Measurements from ENCODE around the gene MICALL2.
A peak's percentile ranks its signal among the peaks of the same experiment; 100 is the strongest.

The MICALL2 gene

DNA sequence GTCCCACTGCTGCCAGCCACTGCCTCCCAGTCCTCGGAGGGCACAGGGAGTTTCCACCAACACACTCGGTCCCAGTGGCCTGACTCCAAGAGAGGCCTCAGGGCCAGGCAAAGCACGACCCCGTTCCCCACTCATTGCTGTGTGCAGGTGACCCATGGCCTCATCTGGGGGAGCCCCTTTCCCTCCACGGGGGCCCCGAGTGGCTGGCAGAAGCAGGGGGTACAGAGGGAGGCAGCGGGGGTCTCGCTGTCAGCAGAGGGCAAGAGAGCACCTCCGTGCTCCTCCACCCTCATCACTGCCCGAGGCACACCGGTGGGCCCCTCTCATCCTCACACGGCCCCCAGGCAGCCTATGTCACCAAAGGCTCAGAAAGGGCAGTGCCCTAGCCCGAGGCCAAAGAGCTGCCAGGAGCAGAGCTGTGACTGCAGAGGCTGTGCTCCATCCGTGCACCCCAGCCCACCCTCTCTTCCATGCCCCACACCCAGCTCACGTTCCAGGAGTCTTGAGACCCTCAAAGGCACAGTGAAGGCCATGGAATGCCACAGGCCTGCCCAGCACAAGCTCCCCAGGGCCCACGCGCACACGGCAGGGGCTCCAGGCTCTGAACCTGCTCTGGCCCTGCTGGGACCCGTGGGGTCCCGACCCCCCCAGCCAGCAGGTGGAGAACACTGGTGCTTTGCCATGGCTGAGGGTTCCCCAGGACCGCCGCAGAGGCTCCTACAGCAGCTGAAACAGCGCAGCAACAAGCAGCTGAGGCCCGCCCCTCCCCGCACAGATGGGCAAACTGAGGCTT lies 25.9 kb downstream of the MICALL2 start:
- DNase-seq (ENCODE audit: low read depth in 2 of 2), result no peak

DNA sequence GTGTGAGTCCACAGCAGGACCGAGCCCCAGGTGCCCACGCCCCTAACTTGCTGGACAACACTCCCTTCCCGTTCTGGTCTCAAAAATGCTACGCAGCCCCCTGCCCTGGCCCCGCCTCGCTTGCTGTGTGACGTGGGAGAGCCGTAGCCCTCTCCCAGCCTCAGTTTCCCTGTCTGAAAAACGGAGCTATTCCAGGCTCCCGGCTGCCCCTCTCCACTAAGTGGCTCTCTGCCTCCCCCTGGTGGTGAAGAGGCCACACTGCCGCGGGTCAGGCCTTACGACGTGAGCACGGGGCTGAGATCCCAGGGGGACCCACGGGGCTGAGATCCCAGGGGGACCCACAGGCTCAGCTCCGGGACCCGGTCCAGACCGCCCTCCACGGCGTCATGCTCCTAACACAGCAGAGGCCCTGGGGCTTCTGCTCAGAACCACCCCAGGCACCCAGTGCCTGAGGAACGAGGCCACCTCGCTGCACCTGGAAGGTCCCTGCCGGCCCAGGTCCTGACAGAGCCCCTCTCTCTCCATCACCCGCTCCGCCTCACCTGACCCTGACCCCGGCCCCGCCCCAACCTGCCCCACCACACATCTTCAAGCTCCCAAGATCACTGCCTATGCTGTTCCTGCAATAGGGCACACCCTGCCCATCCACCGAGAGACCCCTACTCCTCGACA lies 26.7 kb downstream of the MICALL2 start:
- peak; percentile 47 to 48 for DNase-seq (ENCODE audit: low read depth in 2 of 2)

DNA sequence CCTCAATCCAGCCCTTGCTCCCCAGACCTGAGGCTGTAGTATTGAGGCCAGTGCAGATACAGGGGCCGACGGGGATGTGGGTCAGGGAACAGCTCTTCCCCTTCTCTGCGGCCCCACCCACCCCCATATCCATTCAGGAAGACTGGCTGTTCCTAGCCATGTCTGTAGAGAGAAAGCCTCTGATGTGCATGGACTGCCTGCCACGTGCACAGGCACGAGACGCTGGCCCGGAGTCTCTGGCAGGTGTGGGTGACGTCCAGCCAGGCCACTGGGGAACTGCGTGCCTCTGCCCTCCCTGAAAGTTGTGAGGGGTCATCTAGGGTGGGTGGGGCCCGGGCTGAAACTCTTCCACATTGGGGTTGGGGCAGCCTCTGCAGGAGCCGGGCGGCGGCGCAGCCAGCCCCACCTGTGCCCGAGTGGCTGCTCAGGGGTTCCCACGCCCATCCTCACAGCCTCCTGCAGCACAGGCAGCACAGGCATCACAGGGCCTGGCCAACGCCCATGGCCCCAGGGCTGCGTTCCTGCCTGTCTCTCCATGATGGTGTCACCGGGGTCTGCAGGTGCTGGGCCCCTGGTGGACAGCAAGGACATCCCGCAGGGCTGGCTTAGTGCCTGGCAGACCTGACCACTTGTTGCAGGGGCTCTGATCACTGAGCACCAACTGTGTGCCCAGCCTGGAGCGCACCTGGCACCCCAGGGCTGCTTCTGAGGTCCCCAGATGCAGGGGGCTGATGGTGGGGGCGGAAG lies 27.5 kb downstream of the MICALL2 start:
- no peak for DNase-seq (ENCODE audit: low read depth in 2 of 2)

DNA sequence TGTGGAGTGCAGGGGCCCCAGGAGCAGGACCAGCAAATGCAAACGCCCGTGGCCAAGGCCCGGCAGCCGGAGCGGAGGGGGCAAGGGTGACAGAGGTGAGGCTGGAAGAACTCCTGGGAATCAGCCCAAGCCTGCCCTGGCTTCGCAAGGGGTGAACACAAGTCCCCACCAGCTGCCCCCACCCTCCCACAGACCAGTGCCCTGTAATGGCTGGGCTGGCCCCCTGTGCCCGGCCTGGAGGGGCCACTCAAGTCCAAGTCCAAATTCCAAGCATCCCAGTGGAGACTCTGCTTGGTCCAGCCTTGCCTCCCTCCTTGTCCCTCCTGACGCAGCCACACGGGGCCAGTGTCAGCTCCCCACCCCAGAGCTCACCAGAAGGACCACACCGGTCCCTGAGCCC lies 28.0 kb downstream of the MICALL2 start:
- DNase-seq (ENCODE audit: low read depth in 2 of 2), result no peak

DNA sequence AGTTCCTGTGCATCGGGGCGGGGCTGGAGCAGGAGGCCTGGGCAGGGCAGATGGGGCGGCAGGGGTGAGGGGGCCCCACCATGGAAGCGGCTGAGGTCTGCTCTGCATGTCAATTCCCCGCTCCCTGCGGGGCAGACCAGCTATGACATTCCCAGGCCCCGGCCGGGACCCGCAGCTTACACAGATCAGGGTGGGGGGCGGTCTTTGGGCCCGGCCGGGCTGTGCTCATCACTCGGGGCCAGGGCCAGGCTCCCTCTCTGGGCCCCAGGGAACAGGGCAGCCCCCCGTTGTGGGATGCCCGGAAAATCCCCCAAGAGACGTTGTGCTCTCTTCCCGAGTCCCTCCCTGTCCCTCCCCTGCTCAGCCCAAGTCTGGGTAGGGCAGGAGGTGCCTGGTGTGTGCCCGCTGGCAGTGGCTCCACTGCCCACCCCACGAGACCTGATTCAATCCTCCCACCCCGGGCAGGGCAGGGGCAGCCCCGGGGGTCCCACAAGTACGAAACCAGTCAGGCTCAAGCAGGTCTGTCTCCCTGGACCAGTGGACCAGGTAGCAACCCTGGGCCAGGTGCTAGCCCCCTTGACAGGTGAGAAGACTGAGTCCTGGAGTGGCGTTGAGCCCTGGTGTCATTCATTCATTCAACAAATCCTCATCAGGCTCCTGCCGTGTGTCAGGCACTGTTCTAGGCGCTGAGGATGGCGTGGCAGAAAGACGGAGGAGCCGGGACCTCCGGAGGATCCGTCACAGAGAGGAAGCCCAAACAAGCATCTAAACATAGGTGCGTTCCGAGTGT lies 29.0 kb downstream of the MICALL2 start:
- no peak for DNase-seq (ENCODE audit: low read depth in 2 of 2)

DNA sequence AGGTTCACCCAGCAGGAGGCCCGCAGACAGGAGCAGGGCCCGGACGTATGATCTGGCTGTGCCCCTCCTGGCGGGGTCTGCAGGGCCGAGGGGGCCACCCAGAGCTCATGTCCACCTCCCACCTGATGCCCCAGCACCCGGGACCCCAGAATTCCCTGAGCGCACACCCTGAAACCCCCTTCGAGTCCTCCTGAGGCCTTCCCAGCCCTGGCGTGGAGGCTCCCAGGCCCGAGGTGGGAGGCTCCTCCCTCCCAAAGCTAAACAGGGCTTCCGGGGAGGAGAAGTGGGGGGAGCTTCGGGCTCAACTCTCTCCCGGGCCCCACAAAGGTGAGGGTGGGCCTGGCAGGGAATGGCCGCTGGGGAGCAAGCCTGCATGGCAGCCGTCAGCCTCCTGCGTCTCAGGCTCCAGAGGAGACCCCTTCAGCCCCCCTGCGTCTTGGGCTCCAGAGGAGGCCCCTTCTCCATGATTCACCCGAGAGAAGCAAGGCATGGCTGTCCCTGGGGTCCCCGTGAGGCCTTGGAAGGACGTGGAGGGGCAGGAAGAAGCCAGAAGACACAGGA lies 30.2 kb downstream of the MICALL2 start:
- no peak for DNase-seq (ENCODE audit: low read depth in 2 of 2)

DNA sequence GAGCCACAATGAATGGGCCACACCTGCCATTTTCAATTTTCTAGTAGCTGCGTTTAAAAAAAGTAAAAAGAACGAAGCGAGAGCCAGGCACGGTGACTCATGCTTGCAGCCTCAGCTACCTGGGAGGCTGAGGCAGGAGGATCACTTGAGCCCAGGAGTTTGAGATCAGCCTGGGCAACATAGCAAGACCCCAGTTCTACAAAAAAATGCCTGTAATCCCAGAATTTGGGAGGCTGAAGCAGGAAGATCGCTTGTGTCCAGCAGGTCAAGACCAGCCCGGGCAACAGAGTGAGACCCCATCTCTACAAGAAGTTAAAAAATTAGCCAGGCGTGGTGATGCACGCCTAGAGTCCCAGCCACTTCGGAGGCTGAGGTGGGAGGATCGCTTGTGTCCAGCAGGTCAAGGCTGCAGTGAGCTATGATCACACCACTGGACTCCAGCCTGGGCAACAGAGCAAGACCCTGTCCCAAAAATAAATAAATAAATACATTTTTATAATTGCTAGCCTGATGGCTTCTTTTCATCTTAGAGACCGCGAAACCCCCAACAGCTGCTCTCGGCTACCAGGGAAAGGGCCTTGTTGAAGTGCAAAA lies 32.1 kb downstream of the MICALL2 start:
- no peak for DNase-seq (ENCODE audit: low read depth in 2 of 2)

DNA sequence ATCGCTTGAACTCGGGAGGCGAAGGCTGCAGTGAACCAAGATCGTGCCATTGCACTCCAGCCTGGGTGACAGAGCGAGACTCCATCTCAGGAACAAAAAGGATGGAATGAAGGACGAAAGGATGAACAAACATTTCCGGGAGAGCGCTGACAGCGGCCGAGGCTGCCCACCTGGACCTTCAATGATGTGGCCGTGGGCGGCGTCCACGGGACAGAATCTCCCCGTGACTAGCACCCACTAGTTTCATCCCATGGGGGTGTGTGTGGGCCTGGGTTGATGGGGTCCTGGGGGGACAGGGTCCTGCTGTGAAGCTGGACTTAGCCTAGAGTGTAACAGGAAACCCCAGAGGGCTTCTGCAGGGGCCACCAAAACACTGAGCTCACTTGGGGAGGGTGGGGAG lies 32.8 kb downstream of the MICALL2 start:
- no peak for DNase-seq (ENCODE audit: low read depth in 2 of 2)

DNA sequence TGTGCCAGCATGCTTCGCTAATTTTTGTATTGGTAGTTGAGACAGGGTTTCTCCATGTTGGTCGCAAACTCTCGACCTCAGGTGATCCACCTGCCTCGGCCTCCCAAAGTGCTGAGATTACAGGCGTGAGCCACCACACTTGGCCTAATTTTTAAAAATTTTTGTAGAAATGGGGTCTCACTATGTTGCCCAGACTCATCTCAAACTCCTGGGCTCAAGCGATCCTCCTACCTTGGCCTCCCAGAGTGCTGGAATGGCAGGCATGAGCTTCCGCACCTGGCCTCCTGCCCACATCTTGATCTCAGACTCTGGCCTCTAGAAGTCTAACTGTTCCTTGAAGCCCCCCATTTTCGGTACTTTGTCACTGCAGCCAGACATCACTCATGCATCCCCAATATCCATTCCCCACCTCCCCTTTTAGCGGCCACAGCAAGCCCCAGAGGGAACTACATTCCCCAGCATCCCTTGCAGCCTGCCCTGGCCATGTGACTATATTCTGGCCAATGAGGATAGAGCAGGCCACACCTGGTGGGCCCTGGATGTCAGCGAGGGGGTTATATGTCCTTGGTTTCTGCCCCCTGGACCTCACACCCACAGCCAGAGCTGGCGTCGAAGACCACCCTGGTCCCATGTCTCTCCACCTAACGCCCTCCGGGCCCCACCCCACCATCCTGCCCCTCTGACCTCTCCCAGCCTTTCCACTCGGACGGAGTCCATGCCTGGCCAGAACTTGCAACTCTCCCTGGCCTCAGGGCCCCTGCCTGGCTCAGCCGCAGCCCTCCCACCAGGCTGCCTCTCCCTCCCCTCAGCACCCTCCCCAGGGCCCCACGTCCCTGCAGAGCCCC lies 33.8 kb downstream of the MICALL2 start:
- no peak for DNase-seq (ENCODE audit: low read depth in 2 of 2)

DNA sequence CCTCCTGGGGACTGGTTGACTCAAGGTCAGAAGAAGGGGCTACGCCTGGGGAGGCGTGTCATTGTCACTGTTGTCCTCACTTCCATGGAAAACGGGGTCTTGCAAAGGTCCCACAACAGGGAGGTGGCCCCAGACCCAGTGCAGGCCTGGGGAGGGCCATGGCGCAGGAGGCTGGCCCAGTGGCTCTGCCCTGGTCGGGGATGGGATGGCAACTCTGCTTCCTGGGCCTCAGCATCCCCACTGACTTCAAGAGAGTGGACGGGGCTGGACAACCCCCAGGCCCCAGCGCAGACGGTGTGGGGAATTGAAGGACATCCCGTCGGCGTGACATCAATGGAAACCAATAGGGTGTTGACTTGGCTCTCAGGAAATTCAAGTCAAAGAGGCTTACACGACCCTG lies 35.2 kb downstream of the MICALL2 start:
- DNase-seq (ENCODE audit: low read depth in 2 of 2), result no peak

DNA sequence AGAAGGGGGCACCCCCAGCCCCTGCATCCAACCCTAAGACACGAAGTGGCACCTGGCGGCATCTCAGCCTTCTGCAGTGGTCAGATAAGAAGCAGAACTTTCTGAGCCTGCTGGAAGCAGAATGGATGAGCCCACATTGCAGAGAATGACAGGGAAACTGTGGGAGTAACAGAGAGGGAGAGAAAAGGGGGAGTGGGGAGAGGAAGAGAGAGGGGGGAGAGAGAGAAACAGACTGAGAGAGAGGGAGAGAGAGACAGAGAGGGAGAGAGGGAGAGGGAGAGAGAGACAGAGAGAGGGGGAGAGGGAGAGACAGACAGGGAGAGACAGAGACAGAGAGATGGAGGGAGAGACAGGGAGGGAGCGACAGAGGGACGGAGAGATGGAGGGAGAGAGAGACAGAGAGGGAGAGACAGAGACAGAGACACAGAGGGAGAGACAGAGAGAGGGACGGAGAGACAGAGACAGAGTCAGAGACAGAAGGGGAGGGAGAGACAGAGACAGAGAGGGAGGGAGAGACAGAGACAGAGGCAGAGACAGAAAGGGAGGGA lies 35.9 kb downstream of the MICALL2 start:
- DNase-seq (ENCODE audit: low read depth in 2 of 2), result no peak

DNA sequence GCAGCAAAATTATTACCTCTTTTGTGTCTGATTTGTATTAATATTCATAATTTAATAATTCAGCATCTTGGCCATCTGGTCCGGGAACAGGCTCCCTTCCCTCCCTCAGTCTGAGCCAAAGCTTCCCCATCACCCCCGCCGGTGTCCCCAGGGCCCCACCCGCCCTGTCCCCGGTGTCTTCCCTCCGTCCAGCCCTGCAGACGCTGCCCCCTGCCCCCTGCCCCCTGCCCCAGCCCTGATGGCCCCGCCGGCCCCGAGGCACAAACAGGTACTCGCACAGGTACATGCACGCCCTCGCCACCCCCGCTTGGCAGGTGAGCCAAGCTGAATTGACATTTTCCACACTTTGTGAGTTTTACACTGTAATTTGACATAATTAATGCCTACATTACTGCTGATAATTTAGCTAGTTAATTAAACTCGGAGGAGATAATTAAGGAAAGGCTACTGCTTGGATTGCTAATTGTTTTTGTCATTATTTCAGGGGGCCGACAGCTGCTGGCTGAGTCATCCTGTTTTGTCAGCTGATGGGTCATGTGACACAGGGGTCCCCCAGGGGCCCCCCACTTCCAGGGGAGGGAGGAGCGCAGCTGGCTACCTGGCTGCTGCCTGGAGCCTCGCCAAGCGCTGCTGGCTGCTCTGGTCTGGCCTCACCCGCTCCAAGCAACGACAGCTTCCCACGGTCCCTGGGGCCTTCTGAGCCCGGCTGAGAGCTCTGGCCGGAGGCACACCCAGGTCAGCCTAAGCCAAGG lies 36.6 kb downstream of the MICALL2 start:
- DNase-seq (ENCODE audit: low read depth in 2 of 2), result no peak

DNA sequence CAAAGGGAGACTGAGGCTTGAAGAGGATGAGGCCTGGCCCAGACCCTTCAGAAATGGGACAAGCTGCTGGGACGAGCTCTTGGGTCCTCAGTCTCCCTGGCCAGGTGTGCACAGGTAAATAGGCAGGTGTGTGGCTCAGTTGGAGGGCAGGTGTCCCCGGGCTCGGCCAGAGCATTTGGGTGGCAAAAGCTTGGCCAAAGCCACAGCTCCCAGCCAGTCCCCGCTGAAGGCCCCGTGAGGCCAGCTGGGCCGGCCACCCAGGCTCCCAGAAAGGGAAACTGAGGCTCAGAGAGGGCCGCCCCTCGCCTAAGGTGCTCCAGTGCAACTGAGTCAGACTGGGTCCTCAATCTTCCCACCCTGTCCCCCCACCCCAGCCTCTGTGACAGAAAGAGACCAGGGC lies 37.3 kb downstream of the MICALL2 start:
- no peak for DNase-seq (ENCODE audit: low read depth in 2 of 2)

DNA sequence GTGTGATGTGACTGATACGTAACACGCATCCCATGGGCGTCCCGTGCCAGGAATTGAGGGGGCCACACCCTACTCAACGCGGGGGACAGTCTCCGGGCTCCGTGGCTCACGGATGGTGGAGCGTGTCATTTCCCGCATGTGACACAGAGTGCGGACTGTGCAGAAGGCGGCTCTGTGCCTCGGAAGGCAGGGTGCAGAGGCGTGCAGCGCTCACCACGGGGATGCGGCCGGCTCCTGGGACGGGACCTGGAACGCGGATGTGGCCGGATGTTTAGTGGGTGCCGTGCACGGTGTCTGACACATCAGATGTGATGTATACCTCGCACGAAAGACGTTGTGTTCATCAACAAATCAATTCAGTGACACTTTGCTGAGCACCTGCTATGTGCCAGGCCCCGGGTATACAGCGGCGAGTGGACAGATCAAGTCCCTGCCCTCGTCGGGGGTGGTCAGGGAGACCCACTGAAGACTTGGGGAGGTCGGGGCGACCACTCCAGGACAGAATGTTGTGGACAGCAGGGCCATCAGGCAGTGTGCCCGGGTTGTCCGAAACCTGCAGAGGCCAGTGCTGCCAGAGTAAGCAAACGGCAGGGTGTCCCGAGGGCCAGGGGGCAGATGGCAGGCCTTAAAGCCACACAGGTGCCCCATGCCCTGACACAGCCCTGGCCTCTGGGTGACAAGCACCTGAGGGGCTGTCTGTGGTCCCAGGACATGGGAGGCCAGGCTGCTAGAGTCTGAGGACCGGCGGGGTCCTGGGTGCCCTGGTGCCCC lies 38.1 kb downstream of the MICALL2 start:
- DNase-seq (ENCODE audit: low read depth in 2 of 2), result no peak

DNA sequence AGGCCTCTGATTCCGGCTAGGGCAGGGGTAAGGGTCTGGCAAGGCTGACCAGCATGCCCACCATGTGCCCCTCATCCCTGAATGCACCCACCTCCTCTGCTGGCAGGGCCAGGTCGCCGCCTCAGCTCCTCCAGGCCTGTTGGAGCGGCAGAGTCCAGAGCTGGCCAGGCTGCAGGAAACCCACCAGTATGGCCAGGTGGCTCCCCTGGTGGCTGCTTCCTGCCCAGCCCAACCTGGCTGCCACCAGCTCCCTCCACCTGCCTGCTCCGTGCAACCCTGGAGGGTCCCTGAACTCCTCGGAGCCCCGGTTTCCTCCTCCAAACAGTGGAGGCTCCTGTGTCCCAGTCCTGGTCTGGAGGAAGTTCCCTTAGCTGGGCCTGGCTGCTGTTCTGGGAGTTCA lies 39.6 kb downstream of the MICALL2 start:
- no peak for DNase-seq (ENCODE audit: low read depth in 2 of 2)

DNA sequence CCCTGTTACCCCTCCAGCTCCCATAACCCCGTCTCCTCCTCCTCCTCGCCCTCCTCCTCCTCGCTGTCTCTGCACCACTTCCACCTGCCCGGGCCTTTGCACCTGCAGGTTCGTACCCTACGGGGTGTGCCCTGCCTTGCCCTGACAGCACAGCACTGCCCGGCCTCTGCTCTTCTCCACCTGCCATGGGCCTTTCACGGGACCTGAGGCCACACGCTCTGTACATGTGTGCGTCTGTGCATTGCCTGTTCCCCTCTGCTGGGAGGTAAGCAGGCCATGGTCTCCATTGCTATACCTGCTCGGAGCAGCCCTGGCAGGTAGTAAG lies 40.0 kb downstream of the MICALL2 start:
- no peak for DNase-seq (ENCODE audit: low read depth in 2 of 2)

DNA sequence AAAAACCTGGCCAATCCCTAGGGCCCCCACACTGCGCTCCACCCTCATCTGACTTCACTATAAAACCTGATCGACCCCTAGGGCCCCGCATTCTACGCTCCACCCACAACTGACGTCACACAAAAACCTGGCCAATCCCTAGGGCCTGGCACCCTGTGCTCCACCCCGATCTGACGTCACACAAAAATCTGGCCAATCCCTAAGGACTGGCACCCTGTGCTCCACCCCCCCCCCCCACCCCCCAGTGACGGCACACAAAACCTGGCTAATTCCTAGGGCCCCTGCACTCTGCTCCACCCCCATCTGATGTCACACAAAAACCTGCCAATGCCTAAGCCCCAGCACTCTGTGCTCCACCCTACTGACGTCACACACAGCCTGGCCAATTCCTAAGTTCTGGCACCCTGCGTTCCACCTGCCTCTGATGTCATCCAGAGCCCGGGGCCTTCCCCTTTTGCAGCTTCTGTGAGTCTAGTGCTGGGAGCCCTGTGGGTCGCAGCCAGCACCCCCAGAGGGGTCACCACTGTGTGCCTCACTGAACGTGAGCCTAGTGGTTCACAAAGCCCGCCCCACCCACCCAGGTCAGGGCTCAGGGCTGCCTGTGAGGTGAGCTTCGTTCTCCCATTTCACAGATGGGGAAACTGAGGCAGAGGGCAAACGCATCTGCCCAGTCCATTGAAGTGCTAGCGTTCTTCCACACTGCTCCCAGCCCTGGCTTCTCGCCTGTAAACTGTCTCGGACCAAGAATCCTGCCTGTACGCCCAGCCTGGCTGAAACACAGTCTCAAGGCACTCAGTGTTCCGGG lies 40.6 kb downstream of the MICALL2 start:
- DNase-seq (ENCODE audit: low read depth in 2 of 2), result no peak
